ENCODE data around the gene PPIA. TPM values are rescaled to one million over a fixed set of nuclear protein-coding genes. Genes with fewer than 3 reads are reported as not detected.

PPIA gene
- total RNA-seq (903 and 1,485 TPM in 2 replicates), polyA plus RNA-seq (1,946 and 2,579 TPM in 2 replicates)

GRCh38 chr7:44796504-44797328 lies at the start of gene PPIA:
Gene PPIA, plus strand, starts transcription at chr7:44796681. Its CDS starts 44 bp downstream, at chr7:44796725.
- TF ChIP-seq, protein P1, sequence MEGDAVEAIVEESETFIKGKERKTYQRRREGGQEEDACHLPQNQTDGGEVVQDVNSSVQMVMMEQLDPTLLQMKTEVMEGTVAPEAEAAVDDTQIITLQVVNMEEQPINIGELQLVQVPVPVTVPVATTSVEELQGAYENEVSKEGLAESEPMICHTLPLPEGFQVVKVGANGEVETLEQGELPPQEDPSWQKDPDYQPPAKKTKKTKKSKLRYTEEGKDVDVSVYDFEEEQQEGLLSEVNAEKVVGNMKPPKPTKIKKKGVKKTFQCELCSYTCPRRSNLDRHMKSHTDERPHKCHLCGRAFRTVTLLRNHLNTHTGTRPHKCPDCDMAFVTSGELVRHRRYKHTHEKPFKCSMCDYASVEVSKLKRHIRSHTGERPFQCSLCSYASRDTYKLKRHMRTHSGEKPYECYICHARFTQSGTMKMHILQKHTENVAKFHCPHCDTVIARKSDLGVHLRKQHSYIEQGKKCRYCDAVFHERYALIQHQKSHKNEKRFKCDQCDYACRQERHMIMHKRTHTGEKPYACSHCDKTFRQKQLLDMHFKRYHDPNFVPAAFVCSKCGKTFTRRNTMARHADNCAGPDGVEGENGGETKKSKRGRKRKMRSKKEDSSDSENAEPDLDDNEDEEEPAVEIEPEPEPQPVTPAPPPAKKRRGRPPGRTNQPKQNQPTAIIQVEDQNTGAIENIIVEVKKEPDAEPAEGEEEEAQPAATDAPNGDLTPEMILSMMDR (IDR thresholded peaks at IDR 0.05; ENCODE audit: low read depth, low read length): no peak
- peak; percentile 98 to 99 for DNase-seq (ENCODE audit: low read depth in 1 of 2, low spot score in 1 of 2)
- no peaks in the 10 kb centered on the region for H3K27me3 ChIP-seq

DNA sequence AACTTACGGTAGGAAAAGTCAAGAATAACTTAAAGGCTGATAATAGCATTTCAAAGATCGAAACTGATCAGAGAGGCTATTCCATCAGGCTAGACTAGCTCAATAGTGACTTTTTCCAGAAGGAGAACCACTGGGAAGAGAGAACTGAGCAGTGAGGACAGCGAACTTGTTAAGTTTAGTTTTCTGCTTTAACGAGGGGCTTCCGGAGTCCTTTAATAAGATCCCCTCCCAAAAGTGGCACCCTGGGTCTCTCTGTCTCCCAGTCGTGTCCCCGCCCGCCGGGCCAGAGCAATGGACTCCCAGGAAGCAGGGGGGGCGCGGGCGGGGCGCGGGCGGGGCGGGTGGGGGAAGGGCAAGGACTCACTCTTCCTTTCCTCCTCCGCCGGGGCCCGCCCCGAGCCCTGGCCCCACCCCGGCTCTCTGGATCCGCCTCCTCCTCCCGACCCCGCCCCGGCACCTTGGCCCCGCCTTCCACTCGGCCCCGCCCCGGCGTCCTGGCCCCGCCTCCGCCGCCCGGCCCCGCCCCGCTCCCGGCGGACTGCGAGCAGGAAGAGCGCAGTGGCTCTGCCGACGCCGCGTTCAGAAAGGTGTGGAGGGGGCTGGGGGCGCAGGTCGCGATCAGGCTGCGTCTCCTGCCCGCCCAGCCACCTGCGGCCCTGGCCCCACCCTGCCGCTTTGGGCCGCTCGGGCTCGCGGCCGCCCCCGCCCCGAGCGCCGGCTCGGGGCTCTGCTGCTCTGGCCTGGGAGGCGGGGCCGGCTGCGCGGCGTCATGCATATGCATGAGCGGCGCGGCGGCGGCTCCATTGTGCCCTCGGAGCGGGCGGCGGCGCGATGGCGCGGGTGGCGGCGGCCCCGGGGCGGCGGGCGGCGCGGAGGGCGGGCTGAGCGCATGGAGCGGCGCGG lies 48.2 kb upstream of the PPIA start, which contains the start of gene ZMIZ2:
Gene ZMIZ2, plus strand, starts transcription at position 803 of the 903 bp plus-strand sequence. CDS start 7,403 bp downstream, outside the sequence.
- Histone ChIP-seq H3K27me3 (no peaks in the 10 kb centered on the region), H3K36me3 (no peaks in the 10 kb centered on the region), H3K4me3 (peak within 1 kb of the TSS; percentile 97), H3K4me1 (ENCODE audit: low read depth) (peaks cover 13% of the 10 kb centered on the region), H3K27ac (peak within 1 kb of the TSS; percentile 98), H3K9me3 (ENCODE audit: low read depth) (no peaks in the 10 kb centered on the region)
- peak; percentile 93 to 95 for DNase-seq (ENCODE audit: low read depth in 1 of 2, low spot score in 1 of 2)
- TF ChIP-seq, protein P1 (IDR thresholded peaks at IDR 0.05; ENCODE audit: low read depth, low read length): no peak

More at GRCh38 chr7:44796504-44797328, at the start of gene PPIA:
- peak within 1 kb of the TSS; percentile 62 for H3K4me3 ChIP-seq
- no peaks in the 10 kb centered on the region for H3K9me3 ChIP-seq (ENCODE audit: low read depth)
- peak within 1 kb of the TSS; percentile 100 for H3K27ac ChIP-seq
- H3K4me1 ChIP-seq (ENCODE audit: low read depth): peaks cover 10% of the 10 kb centered on the region
- H3K36me3 ChIP-seq: peaks cover 20% of the 10 kb centered on the region

DNA sequence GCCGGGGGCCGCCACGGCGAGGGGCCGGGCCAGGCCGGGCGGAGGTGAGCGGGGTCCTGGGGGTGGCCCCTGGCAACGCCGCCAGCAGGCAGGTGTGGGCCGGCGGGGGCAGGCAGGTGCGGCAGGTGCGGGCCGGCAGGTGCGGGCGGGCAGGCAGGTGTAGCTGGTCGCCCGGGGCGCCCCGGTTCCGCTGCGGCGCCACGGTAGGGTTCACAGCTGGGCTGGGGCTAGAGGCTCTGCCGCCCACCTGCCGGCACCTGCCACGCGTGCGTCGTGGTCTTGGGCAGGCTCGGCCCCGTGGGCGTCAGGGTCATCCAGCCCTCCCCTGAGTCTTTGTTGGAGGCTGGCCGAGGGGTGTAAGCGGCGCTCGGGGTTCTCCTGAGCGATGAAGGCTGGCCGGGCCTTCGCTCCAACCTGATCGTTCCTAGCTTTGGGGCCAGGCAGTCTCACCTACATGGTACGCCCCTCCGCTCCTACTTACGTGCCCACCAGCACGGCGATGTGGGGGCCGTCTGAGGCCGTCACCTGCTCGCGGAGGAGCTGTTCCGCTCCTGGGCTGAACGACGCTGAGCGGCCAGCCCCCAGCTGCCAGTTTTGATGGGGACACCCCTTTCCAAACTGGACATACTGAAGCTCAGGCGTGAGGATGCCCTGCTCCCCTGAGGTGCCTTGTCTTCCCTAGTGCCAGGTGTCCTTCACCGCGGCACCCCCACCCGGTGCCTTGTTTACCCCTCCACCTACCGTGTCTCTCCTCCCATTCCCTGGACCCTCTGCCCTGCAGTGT lies 47.3 kb upstream of the PPIA start:
- peak in 1 of 2 donors; percentile 25 for DNase-seq (ENCODE audit: low read depth in 1 of 2, low spot score in 1 of 2)
- Histone ChIP-seq H3K9me3 (ENCODE audit: low read depth) (no peaks in the 10 kb centered on the region), H3K36me3 (no peaks in the 10 kb centered on the region), H3K27ac (no peak overlapping the region), H3K4me3 (peak overlapping the region; percentile 97), H3K4me1 (ENCODE audit: low read depth) (peaks cover 13% of the 10 kb centered on the region), H3K27me3 (no peaks in the 10 kb centered on the region)
- TF ChIP-seq, protein P1 (IDR thresholded peaks at IDR 0.05; ENCODE audit: low read depth, low read length): no peak

GRCh38 chr7:44749992-44750391 lies 46.5 kb upstream of the PPIA start:
- Histone ChIP-seq H3K27me3 (no peaks in the 10 kb centered on the region), H3K9me3 (ENCODE audit: low read depth) (no peaks in the 10 kb centered on the region), H3K4me1 (ENCODE audit: low read depth) (peaks cover 13% of the 10 kb centered on the region), H3K4me3 (no peak overlapping the region), H3K27ac (no peak overlapping the region), H3K36me3 (no peaks in the 10 kb centered on the region)
- no peak for DNase-seq (ENCODE audit: low read depth in 1 of 2, low spot score in 1 of 2)
- TF ChIP-seq, protein P1 (IDR thresholded peaks at IDR 0.05; ENCODE audit: low read depth, low read length): no peak

DNA sequence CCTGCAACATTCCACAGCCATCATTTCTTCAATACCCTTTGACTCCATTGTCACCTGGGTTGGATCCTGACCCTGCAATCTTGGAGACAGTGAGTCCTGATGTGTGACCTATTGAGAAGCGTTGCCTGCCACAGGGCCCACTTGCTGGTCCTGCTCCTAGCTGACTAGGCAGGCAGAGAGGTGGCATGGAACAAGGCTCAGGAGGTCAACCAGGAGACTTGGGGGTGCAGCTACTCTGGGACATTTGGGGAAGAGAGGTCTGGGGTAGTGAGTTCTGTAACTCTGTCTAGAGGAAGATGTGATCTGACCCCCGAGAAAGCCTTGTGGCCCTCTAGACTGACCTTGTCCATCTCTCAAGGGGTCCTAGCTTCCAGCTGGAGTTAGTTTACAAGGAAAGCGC lies 46.1 kb upstream of the PPIA start:
- H3K4me3 ChIP-seq: no peak overlapping the region
- H3K36me3 ChIP-seq: no peaks in the 10 kb centered on the region
- no peaks in the 10 kb centered on the region for H3K9me3 ChIP-seq (ENCODE audit: low read depth)
- peak overlapping the region; percentile 16 for H3K27ac ChIP-seq
- no peak for DNase-seq (ENCODE audit: low read depth in 1 of 2, low spot score in 1 of 2)
- H3K4me1 ChIP-seq (ENCODE audit: low read depth): peaks cover 13% of the 10 kb centered on the region
- TF ChIP-seq, protein P1 (IDR thresholded peaks at IDR 0.05; ENCODE audit: low read depth, low read length): no peak
- no peaks in the 10 kb centered on the region for H3K27me3 ChIP-seq

All from cardiac muscle cell (in vitro differentiated cells and primary cell).